H1 (cell line): ENCODE data around the gene CCDC159.

Experiments
- ATF3 ChIP-seq: IDR thresholded peaks from 2 replicates; pipeline ENCODE4 v1.6.1; 2011; ENCODE audit warnings: low read depth, mild to moderate bottlenecking, low read length; ENCODE audit not compliant: insufficient read depth
- CTCF ChIP-seq, 3 experiments: IDR thresholded peaks; 1 replicate in 2 of 3; 2 replicates in 1 of 3; pipeline versions ENCODE4 v1.5.1 to v1.6.1; 2011; ENCODE audit warnings: low read length in 3 of 3, mild to moderate bottlenecking in 3 of 3, inconsistent platforms in 2 of 3, low read depth in 1 of 3, moderate library complexity in 1 of 3; ENCODE audit not compliant: insufficient read depth in 1 of 3; ENCODE audit errors: control extremely low read depth in 1 of 3
- GABPA ChIP-seq: IDR thresholded peaks from 2 replicates; pipeline ENCODE4 v1.6.1; 2011; ENCODE audit warnings: mild to moderate bottlenecking, low read length, moderate library complexity, borderline replicate concordance; ENCODE audit not compliant: insufficient read depth
- MAFK ChIP-seq: IDR thresholded peaks from 2 replicates; pipeline ENCODE4 v1.6.1; 2012; ENCODE audit warnings: low read depth, mild to moderate bottlenecking, improper control_type of control experiment, low read length
- NANOG ChIP-seq: IDR thresholded peaks from 2 replicates; pipeline ENCODE4 v1.6.1; 2011; ENCODE audit warnings: low read length, low read depth, mild to moderate bottlenecking, inconsistent platforms; ENCODE audit not compliant: insufficient read depth, poor library complexity, severe bottlenecking
- POLR2A ChIP-seq, 2 experiments: IDR thresholded peaks; 1 replicate in 1 of 2; 2 replicates in 1 of 2; pipeline ENCODE4 v1.6.1; 2011; ENCODE audit warnings: low read depth in 2 of 2, low read length in 2 of 2, mild to moderate bottlenecking in 2 of 2; ENCODE audit errors: control extremely low read depth in 1 of 2

GRCh38 chr19:11384778-11385129 lies 38.4 kb downstream of the CCDC159 start:
- TF ChIP-seq ATF3 (no peak), CTCF (IDR thresholded peaks at IDR 0.05; ENCODE audit: control extremely low read depth in 1 of 3, insufficient read depth in 1 of 3, low read depth in 1 of 3, low read length in 3 of 3) (no peak), POLR2A (IDR thresholded peaks at IDR 0.05; ENCODE audit: control extremely low read depth in 1 of 2, low read depth in 2 of 2, low read length in 2 of 2) (no peak), GABPA (no peak), NANOG (no peak), MAFK (no peak)
